GM21723 (cell line): ENCODE data around the gene HEXD.

Experiments used
- ATAC-seq: cut with Tn5 transposase; IDR thresholded peaks from one replicate; pipeline ENCODE4 v1.9.1; 2021; ENCODE audit warnings: mild to moderate bottlenecking, moderate library complexity; ENCODE audit not compliant: unreplicated experiment

HEXD gene

DNA sequence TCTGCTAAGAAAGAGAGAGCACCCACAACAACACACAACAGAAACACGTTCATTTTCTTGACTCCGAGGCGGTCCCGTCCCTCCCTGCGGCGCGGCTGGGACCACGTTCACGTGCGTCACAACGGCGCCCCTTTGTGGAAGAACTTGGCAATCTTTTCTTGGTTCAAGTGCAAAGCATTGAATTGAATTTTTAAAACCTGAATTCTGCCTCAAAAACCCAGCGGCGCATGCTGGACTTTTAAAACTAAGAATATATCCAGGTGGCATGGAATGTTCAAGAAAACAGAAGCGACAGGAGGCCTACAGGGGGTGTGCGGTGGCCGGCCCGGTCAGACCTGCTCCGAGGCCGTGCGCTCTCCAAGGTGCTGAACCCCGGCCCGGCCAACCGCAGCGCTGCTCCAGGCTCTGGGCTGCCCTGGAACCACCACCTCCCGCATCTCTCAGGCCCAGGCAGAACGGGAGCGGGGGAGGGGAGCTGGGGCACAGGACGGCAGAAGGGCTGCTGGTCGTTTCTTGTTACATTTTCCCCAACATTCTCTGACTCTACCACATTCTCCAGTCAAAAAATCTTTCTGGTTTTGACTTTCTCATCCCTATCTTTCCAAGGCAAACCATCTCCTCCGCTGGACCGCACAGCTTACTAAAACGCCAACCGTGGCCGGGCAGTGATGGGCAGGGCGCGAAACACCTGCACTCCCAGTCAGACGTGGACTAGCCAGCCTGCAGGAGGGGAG, 3.4 kb upstream of the HEXD start:
- no peak for ATAC-seq

DNA sequence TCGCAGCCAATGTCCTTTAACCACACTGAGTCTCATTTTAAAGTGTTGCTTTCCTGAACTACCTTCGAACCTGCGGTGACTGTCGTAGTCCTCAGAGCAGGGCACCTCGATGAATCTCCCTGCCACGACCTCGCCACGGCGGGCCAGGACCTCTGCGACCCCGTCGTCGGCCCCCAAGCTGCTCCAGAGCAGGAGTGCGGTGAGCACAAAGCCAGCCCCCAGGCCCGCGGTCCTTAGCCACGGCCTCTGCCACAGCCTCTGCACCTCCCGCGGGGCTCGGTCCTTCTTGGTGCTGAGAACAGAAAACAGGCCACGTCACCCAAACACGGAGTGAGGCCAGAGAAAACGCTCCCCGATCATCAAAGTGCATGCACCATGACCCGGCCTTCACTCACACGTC, 2.8 kb upstream of the HEXD start:
- ATAC-seq = no peak

DNA sequence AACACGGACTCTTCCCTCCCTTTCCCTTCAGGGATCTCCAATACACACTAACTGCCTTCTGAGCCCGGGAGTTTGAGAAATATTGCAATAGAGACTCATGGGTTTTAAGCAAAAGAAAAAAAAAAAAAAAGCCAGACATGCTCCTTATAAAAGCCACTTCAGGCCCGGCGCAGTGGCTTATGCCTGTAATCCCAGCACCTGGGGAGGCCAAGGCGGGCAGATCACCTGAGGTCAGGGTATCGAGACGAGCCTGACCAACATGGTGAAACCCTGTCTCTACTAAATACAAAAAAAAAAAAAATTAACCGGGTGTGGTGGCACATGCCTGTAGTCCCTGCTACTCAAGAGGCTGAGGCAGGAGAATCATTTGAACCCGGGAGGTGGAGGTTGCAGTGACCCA, 2.4 kb upstream of the HEXD start:
- ATAC-seq = no peak

DNA sequence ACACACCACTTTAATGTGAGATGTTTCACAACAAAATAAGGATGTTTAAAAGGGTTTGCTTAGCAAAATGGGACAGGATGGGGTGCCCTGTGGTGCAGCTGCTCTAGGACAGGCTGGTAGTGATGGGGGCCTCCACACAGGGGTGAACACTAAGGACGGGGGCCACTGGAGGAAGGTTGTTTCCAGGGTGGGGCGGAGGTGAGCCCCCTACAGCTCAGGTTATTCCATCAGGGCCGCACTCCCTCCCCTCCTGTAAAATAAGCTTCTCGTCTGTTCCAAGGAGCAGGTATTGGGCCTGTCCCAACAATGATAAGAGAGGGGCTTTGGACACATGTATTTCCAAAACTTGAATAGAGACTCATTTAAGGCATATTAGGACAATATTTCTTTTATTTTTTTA, 1.9 kb upstream of the HEXD start:
- ATAC-seq = no peak

DNA sequence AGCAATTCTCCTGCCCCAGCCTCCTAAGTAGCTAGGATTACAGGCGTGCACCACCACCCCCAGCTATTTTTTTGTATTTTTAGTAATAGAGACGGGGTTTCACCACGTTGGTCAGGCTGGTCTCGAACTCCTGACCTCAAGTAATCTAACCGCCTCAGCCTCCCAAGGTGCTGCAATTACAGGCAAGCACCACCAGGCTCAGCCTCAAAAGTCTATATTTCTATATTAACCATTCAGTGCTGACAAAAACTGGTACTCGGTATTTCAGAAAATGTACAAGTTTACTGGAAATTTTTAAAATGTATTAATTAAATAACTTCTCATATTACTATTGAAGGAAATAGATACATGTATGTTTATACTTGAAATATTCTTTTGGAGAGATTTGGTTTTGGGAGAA, 1.4 kb upstream of the HEXD start:
- ATAC-seq = no peak

DNA sequence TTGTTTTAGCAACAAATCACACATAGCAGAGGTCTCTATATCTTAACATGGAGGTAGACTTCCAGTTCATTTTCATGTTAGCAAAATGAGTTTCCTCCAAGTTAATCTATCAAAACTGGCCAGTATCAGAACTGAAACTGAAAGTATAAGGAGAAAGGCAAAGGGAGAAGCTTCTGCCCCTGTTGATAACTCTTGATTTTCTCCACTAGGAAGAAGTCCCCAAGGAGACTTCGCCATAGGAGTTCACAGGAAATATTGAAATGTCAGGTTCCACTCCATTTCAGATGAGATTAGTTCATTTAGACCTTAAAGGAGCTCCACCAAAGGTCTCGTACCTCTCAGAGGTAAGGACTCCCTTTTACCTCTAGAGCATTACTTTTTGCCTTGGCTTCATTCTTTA, 1.4 kb downstream of the HEXD start:
- ATAC-seq = no peak

DNA sequence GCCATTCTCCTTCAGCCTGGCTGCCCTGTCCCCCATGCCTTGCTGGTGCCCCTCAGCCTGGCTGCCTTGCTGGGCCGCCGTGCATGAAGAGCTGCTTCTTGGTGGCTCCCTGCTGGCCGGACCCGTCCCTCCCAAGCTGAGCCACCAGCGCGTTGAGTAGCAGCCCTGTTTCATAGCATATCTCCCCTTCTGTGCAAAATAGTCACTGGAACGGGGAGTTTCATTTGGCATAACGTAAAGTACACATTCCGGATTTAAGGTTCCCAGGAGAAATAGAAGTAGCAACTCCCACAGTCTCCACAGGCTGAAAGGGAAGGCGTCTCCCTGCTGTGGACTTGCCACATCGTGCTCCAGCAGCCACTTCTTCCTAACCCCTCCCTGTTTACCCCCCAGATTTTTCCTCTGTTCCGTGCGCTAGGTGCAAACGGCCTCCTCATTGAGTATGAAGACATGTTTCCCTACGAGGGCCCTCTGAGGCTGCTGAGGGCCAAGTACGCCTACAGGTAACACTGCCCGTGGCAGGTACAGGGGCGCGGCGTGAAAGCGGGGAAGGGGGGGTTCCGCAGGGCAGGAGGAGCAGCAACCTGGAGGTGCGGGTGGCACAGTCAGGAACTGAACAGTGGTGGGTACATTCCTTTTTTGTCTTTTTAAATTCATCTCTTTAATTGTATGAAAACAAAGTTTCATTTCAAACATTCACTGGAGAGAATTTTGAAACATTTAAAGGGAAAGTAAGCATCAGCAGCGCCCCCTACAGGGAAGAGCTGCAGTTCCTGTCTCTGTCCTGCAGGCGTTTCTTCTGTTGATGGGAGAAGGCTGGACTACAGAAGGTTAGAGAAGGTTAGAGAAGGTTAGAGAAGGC, 6.1 kb downstream of the HEXD start:
- no peak for ATAC-seq

DNA sequence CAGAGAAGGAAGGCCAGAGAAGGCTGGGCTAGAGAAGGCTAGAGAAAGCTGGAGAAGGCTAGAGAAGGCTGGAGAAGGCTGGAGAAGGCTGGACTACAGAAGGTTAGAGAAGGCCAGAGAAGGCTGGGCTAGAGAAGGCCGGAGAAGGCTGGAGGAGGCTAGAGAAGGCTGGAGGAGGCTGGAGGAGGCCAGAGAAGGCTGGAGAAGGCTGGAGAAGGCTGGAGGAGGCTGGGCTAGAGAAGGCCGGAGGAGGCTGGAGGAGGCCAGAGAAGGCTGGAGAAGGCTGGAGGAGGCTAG, 6.7 kb downstream of the HEXD start:
- ATAC-seq = no peak

DNA sequence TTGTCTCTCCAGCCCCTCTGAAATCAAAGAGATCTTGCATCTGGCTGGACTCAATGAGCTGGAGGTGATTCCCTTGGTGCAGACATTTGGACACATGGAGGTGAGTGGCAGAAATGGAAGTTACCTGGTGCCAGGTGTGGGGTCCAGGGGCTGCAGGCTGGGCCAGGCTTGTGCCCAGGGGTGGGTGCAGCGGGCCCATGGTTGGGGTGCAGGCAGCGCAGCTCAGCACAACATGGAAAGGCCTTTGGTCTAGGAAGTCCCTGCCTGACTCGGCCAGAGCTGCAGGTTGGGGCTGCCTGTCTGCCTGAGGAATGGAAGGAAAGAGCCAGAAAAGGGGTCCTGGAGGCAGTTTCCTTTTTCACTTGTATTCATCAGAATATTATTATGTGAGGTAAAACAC, 10.4 kb downstream of the HEXD start:
- ATAC-seq = no peak

DNA sequence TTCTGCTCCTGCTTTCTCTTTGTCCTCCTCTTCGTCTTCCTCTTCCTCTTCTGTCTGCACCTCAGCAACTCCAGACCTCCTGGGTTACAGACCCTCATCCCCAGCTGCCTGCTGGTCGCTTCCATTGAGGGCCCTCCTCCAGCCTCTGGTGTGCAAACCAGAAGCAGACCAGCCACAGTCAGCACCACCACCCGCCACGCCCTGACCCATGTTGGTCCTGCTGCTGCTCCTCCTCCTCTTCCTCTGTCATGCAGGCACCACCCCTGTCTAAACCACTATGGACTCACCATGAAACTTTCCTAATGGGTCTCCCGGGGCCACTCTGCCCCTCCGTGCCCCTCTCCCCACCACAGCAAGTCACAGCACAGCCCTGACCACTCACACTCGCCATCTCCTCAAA, 11.7 kb downstream of the HEXD start:
- no peak for ATAC-seq

DNA sequence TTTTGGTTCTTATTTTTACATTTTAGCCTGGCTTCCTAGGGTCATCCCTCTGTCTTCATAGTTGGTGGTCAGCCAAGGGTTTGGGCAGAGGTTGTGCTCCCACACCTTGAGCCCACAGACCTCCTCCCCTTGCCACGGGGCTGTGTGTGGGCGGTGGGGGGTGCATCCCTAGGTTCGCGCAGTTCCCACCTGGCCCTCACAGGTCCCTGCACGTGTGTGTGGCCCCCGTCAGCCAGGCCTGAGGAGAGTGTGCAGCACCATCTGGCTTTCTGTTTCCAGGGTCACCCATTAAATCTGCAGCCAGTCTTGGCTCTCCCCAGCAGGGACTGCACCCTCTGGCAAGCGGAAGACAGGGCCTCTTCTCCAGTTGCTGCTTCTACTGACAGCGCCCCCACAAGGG, 13.9 kb downstream of the HEXD start:
- ATAC-seq = no peak

DNA sequence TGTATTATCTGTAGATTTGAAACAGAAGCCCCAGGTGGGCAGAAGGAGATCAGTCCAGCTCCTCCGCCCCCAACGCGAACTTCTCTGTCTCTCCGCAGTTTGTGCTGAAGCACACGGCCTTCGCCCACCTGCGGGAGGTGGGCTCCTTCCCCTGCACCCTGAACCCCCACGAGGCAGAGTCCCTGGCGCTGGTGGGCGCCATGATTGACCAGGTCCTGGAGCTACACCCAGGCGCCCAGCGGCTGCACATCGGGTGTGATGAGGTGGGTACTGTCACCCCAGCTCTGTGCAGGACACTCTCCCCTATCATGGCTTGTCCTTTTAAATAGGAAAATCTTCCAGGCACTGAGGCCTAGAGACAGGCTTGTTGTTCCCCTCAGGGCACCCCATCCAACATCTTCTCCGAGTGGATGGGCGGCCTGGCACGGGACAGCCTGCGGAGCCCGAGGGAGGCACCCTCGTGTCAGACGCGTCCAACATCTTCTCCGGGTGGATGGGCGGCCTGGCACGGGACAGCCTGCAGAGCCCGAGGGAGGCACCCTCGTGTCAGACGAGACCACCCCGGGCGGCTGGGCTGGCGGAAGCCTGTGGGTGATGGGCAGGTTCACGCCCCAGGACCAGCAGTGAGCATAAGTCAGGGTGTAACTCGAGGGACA, 15.5 kb downstream of the HEXD start:
- ATAC-seq = no peak

DNA sequence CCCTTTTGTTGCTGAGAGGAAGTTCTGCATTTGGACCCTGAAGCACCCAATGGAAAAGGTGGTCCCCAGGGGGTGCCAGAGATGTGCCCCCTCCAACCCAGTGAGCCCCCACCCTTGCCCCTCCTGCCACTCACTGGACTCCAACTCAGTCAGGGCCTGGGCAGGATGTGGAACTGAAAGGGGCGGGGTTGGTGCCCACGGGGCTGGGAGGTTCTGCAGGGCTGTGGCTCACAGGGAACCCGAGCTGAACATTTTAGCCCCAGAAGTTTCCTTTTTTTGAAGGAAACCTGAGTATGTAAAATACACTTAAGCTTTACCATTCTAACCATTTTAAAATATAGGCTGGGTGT, 16.0 kb downstream of the HEXD start:
- no peak for ATAC-seq

DNA sequence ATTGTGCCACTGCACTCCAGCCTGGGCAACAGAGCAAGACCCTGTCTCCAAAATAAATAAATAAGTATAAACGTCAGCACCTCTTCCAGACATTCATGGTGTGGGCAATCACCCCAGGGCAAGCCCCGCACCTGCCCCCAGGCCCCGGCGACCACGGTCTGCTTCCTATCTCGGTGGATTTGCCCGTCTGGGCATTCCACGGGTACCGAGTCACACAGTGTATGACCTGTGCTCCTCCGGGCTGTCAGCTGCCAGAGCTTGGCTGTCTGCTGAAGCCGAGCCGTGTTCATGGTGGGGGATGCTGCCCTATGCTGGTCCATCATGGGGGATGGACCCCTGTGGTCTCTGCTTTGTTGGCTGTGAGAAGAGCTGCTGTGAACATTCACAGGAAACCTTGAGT, 17.0 kb downstream of the HEXD start:
- no peak for ATAC-seq

DNA sequence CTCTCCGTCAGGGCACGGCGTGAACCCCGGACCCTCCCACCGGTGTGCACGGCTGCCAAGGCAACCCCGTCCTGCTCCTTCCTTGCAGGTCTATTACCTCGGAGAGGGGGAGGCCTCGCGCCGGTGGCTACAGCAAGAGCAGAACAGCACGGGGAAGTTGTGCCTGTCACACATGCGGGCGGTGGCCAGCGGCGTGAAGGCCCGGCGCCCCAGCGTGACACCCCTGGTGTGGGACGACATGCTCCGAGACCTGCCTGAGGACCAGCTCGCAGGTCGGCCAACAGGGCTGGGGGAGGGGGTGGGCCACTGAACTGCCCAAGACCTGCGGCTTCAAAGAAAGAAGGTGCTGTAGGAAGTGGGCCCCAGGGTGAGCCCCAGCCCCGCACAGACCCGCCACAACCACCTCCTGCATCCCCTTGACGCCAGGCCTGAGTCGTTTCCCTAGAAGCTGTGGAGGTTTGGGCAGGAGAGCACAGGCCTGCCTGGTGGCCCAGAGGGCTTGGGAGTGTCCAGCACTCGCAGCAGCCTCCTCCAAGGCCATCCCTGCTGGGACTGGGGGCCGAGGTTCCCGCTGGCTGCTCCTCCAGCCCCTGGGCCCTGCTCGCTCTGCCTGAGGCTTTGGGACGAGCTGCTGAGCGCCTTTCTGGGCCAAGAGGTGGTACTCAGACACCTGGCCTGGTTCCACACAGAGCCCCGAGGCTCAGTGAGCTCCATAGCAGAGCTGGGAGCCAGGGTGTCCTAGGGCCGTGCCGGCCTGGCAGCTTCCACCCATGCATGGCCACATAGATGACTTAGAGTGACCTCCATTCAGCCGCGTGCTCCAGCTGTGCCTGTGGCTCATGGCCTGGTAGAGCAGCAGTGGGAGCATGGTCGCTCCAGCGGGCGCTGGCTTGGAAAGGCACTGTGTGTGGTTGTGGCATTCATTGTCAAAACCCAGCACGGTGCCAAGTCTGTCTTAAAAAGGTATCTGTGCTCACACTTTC, 17.7 kb downstream of the HEXD start:
- ATAC-seq = no peak

DNA sequence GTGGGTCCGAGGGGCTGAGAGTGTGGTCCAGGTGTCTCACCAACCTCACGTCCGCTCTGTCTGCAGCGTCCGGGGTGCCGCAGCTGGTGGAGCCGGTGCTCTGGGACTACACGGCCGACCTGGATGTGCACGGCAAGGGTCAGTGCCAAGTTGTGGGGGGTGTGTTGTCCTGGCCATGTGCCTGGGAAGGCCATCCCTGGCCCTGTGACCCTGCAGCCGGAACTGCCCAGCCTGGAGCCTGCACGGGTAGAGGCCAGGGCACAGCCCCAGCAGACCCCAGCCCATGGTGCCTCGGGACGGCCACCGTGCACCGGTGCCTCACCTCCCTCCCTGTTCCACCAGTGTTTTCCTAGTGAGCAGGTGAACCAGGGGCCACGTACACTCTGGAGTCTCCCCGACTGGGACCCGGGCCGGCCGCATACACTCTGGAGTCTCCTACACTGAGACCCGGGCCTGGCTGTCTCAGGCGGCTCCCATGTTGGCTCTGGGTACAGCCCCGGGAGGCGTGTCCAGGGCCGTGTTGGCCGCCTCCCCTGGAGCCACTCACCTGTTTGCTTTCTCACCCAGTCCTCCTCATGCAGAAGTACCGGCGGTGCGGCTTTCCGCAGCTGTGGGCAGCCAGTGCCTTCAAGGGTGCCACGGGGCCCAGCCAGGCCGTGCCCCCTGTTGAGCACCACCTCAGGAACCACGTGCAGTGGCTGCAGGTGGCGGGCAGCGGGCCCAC, 18.6 kb downstream of the HEXD start:
- ATAC-seq = no peak

DNA sequence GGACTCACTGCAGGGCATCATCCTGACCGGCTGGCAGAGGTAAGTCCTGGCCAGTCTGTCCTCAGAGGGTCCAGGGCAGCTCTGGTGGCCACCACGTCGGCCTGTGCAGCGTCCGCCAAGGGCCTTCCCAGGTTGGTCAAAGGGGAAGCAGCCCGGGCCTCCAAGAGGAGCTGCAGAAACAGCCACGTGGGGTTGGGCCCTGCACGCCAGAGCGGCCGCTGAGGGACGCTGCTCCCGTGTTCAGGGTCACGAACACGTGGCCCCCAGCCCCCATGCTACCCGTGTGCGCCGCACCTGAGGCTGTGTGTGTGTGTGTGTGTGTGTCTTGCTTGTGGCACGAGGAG, 19.1 kb downstream of the HEXD start:
- no peak for ATAC-seq

DNA sequence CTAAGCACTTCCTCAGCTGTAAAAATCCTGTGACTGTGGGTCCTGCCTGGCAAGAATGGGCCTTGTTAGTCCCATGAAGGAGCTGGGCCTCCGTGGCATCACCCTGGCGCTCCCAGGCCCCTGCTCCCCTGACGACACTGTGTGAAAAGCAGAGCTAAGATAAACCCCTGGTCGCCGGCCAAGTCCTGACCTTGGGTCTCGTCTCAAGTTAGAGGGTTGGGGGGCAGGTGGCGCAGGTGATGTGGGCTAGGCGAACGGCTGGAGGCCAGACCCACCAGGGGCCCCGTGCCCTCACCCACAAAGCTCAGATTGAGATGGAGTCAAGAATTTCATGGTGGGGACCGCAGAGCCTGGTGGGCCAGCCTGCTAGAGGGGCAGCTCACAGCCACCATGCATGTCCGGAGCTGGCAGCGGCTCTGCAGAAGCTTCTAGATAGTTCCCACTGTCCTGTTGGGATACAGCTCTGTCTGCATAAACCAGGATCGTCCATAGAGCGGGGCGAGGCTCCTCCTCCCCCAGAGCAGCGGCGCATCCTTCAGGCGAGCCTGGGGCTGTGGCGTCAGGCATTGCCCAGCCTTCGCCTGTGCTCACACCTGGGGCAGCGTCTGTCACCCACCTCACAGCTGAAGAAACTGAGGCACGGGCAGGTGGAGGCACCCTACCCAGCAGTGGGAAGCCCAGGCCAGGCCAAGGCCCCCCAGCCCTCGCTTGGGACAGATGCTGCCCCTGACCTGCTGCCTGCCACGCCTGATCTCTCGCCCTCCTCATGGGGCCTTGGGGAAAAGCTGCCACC, 20.4 kb downstream of the HEXD start:
- ATAC-seq = no peak

DNA sequence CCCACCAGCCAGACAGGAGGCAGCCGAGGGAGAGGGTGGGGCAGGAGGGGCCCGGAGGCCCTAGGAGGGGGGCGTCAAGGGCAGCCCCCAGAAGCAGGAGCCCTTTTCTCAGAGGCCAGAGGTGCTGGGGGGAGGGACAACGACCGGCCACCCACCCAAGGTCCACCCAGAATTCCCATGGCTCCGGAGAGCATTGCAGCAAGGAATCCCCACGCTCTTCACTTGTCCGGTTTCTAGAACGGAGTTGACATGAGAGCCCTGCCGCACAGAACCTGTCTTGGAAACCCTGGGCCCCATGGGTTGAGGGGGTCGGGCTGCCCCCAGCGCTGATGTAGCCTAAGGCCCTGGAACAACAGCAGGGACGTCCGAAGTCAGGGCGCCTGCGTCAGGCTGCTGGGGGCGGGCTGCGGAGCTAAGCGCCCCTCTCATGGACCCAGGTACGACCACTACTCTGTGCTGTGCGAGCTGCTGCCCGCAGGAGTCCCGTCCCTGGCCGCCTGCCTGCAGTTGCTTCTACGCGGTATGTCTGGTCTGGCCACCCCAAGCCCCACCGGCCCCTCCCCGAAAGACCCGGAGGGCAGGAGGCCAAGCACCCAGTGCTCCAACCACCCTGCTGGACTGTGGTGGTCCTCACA, 21.2 kb downstream of the HEXD start:
- no peak for ATAC-seq
